A172 (cell line): ENCODE results near the gene PRG3. TPM values are rescaled to one million over a fixed set of nuclear protein-coding genes. Genes with fewer than 3 reads are reported as not detected.
"Not testable (repeated sequence)": the region's sequence is repeated elsewhere in the genome, so short reads cannot be mapped to it uniquely, and the experiment has no call there.

ENCODE experiments used
- DNase-seq: peaks from one replicate; pipeline ENCODE4 v3.0.0-alpha.2; 2015; ENCODE audit warnings: low spot score
- total RNA-seq: library from RNA; depleted of rRNA; stranded (reverse); fragments of >200 nt; shearing (Covaris generic); gene quantifications from 2 replicates; pipeline ENCODE4 v1.2.3, GENCODE V29; 2014; rRNA removed

The PRG3 gene
- total RNA-seq, 1 experiment from 2014 or later, result not detected

GRCh38 chr11:57336856-57337255 is 44.1 kb downstream of the PRG3 start:
- DNase-seq, result not testable (repeated sequence)

GRCh38 chr11:57336111-57336666 is 44.8 kb downstream of the PRG3 start:
- no peak for DNase-seq

DNA sequence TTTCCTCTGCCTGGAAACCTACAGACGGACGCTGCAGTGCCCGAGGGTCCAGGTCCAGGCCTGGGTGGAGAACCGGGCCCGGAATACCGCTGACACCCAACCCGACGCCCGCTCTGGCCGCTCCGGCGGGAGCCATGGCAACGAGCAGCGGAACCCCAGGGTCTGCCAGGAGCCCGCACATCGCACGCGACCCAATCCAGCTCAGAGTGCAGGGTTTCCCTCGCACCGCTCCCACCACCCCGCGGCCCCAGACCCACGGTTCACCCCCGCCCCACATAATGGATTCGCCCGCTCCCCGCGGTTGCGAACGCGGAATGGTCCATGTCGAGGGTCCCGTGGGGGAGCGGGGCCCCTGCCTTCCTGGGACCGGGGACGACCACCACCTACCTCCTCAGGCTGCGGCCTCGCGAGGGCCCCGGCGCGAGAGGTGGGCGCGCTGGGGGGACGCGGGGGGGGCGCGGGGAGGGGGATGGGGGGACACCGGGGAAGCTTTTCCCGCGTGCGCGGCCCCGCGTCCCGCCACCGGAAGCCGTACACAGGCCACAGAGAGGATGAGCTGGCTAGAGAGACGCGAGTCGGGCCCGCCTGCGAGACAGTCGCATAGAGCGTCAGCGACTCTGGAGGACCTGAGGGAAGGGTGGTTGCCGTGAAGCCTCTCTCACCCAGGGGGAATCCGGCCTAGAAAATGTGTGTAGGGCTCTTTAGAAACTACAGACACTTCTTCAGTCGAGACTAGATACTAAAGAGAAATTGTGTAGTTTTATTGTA is 45.4 kb downstream of the PRG3 start, which contains the start of gene SSRP1:
TSS of gene SSRP1 (minus strand) at position 550 of the 768 bp plus-strand sequence. CDS start 771 bp downstream, outside the sequence.
- peak; percentile 78 for DNase-seq

DNA sequence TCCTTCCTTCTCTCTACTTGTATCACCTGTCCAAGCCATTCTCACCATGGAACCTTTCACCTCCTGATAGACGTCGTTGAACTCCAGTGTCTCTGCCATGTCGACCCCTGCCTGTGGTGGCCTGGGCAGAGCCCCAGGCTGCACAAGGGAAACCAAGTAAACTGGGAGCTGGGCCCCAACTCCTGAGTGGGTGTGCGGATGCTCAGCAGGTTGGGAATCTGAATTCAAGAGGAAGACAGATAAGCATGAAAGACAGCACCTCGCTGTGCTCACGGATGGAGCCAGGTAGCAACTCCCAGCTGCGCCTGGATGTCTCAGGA is 46.0 kb downstream of the PRG3 start:
- DNase-seq, result no peak

DNA sequence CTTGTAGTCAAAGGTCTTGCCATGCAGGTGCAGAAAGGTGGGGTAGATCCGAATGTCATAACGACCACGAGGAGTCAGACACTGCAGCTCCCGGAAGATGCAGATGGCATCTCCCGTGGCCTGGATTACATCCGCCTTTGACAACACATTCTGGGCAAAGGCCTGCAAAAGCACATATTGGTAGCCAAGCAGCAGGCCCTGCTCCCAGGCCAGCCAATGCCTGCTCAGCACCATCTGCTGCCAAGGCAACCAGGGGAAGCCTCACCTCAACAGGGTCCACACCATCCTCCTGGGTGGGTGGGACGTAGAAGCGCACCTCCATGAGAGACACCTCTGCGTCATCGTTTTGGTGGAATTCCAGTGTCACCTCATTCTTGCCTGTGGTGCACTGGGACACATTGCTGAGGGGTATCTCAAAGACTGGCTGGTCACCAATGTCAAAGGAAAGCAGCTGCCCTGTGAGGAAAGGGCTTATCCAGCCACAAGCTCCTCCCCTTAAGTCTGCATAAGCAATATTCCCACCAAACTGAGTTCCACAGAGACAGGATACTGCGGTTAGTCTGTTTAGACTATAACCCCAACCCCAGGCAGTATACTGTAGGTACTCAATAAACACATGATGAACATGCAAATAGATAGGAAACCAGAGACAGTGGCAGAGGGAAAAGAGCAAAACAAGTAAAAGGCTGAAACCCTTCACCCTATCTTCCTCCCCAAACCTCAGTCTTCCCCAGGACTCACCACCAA is 48.1 kb downstream of the PRG3 start:
- no peak for DNase-seq

- no peak for DNase-seq
These were observed 49.2 kb downstream of the PRG3 start for GRCh38 chr11:57331720-57332119.

GRCh38 chr11:57330029-57330428 is 50.9 kb downstream of the PRG3 start:
- DNase-seq, result no peak

GRCh38 chr11:57327721-57328120 is 53.2 kb downstream of the PRG3 start:
- DNase-seq, result no peak

Other genes starting within 250 kb of the PRG3 start
- not detected in 2 replicates for gene LRRC55, start 199.2 kb downstream of the PRG3 start, total RNA-seq
- 0.03 TPM in 1 of 2 replicates, not detected in the other for gene APLNR, start 143.9 kb downstream of the PRG3 start, total RNA-seq
- 43.8 and 50.8 TPM in 2 replicates for gene TNKS1BP1, start 56.2 kb downstream of the PRG3 start, total RNA-seq
- 146 and 167 TPM in 2 replicates for gene SSRP1, start 45.3 kb downstream of the PRG3 start, total RNA-seq
- gene P2RX3, start 42.8 kb downstream of the PRG3 start, total RNA-seq, result not detected in 2 replicates
- not detected in 2 replicates for gene PRG2, start 9.5 kb upstream of the PRG3 start, total RNA-seq
- gene SLC43A3, start 46.0 kb upstream of the PRG3 start, total RNA-seq, result 18.4 and 20.5 TPM in 2 replicates
- 0.64 and 1.6 TPM in 2 replicates for gene RTN4RL2, start 79.4 kb upstream of the PRG3 start, total RNA-seq
- gene SLC43A1, start 134.6 kb upstream of the PRG3 start, total RNA-seq, result 3.4 and 5.2 TPM in 2 replicates
- gene TIMM10, start 149.6 kb upstream of the PRG3 start, total RNA-seq, result 59.7 and 95.9 TPM in 2 replicates
- gene SMTNL1, start 156.4 kb upstream of the PRG3 start, total RNA-seq, result not detected in 2 replicates
- 52.5 and 69.6 TPM in 2 replicates for gene UBE2L6, start 186.5 kb upstream of the PRG3 start, total RNA-seq
- gene SERPING1, start 216.5 kb upstream of the PRG3 start, total RNA-seq, result 0.74 and 4.8 TPM in 2 replicates